Measurements from ENCODE around the gene EFR3B. TPM values are rescaled to one million over a fixed set of nuclear protein-coding genes. Genes with fewer than 3 reads are reported as not detected.

The EFR3B gene
- polyA plus RNA-seq, 1 of the 3 experiments (the other 2 are of a cell fraction) = 1.5 TPM

DNA sequence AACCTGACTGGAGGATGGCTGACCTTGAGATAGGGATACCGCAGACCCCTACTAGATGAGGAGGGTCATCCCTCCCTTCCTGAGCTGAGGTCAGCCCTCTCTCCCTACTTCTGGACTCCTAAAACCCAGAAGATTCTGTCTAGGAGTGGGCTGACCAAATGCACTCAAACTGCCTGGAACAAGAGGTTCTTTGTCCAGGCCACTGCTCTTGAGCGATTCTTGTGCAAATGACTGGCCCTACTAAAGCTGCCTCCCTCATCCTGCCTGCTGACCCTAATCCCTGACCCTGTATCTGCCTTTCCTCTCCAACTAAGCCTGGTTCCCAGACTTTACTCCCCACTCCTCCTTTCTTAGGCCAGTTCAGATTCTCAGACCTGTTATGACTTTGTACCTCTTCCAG is 56.2 kb downstream of the EFR3B start:
- H3K27me3 ChIP-seq (ENCODE audit: insufficient read depth) = no peaks in the 10 kb centered on the region
- peaks cover 3 to 6% of the 10 kb centered on the region in 2 experiments; a peak in 3 of 4 replicates for H3K4me1 ChIP-seq (ENCODE audit: control insufficient read depth in 1 of 2, insufficient read depth in 2 of 2, low read depth in 1 of 2, low read length in 1 of 2)
- no peak overlapping the region for H2AFZ ChIP-seq (ENCODE audit: low read depth)
- 100% methylated on average over 2 of the region's 2 CpGs for WGBS (ENCODE audit: low lambda C conversion rate)
- peaks cover 6% of the 10 kb centered on the region for H3F3A ChIP-seq (replicated peaks; ENCODE audit: insufficient read depth)
- H3K4me3 ChIP-seq (ENCODE audit: low read depth in 2 of 2, low read length in 1 of 2) = no peak overlapping the region
- no peaks in the 10 kb centered on the region for H3K9me2 ChIP-seq
- no peak for TF ChIP-seq REST (IDR thresholded peaks at IDR 0.05; ENCODE audit: low read depth, low read length)
- TF ChIP-seq MXI1 (IDR thresholded peaks at IDR 0.05; ENCODE audit: low read depth, low read length) = no peak
- TF ChIP-seq, protein P1, sequence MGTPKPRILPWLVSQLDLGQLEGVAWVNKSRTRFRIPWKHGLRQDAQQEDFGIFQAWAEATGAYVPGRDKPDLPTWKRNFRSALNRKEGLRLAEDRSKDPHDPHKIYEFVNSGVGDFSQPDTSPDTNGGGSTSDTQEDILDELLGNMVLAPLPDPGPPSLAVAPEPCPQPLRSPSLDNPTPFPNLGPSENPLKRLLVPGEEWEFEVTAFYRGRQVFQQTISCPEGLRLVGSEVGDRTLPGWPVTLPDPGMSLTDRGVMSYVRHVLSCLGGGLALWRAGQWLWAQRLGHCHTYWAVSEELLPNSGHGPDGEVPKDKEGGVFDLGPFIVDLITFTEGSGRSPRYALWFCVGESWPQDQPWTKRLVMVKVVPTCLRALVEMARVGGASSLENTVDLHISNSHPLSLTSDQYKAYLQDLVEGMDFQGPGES (IDR thresholded peaks at IDR 0.05; ENCODE audit: low read depth, low read length) = no peak
- no peak for TF ChIP-seq MAX (IDR thresholded peaks at IDR 0.05; ENCODE audit: low read depth)
- TF ChIP-seq ELF1 (IDR thresholded peaks at IDR 0.05) = no peak
- no peak for TF ChIP-seq RFX5 (IDR thresholded peaks at IDR 0.05; ENCODE audit: low read length)
- TF ChIP-seq JUND (IDR thresholded peaks at IDR 0.05) = no peak
- no peak for TF ChIP-seq FOXM1 (IDR thresholded peaks at IDR 0.05; ENCODE audit: low read depth)
- TF ChIP-seq USF1 (IDR thresholded peaks at IDR 0.05; ENCODE audit: borderline replicate concordance, low read depth) = no peak
- TF ChIP-seq NFIC (IDR thresholded peaks at IDR 0.05; ENCODE audit: borderline replicate concordance) = no peak
- no peak for TF ChIP-seq USF2 (IDR thresholded peaks at IDR 0.05; ENCODE audit: borderline replicate concordance, low read depth, low read length)
- no peak for TF ChIP-seq MEF2A (IDR thresholded peaks at IDR 0.05; ENCODE audit: borderline replicate concordance, low read depth)
- TF ChIP-seq POLR2AphosphoS5 (IDR thresholded peaks at IDR 0.05; ENCODE audit: low read depth, low read length) = no peak
- TF ChIP-seq RAD21 (IDR thresholded peaks at IDR 0.05; ENCODE audit: low read length) = no peak
- TF ChIP-seq, protein P2, sequence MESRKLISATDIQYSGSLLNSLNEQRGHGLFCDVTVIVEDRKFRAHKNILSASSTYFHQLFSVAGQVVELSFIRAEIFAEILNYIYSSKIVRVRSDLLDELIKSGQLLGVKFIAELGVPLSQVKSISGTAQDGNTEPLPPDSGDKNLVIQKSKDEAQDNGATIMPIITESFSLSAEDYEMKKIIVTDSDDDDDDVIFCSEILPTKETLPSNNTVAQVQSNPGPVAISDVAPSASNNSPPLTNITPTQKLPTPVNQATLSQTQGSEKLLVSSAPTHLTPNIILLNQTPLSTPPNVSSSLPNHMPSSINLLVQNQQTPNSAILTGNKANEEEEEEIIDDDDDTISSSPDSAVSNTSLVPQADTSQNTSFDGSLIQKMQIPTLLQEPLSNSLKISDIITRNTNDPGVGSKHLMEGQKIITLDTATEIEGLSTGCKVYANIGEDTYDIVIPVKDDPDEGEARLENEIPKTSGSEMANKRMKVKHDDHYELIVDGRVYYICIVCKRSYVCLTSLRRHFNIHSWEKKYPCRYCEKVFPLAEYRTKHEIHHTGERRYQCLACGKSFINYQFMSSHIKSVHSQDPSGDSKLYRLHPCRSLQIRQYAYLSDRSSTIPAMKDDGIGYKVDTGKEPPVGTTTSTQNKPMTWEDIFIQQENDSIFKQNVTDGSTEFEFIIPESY (IDR thresholded peaks at IDR 0.05; ENCODE audit: borderline replicate concordance, low read depth) = no peak
- ChIA-PET POLR2A (no interaction called here), CTCF (no interaction called here)
- no peak overlapping the region for H3K4me2 ChIP-seq
- no peak for DNase-seq
- H4K20me1 ChIP-seq (ENCODE audit: insufficient read depth) = no peaks in the 10 kb centered on the region
- peaks cover 0 to under 1% of the 10 kb centered on the region in 2 experiments for H3K36me3 ChIP-seq (replicated peaks in 1 of 2; ENCODE audit: control insufficient read depth in 1 of 2, insufficient read depth in 2 of 2, low read length in 1 of 2)
- H3K9ac ChIP-seq = no peak overlapping the region
- no peaks in the 10 kb centered on the region for H3K79me2 ChIP-seq (ENCODE audit: insufficient read depth)
- no peaks in the 10 kb centered on the region for H3K9me3 ChIP-seq
- no peak overlapping the region for H3K27ac ChIP-seq (ENCODE audit: low read depth in 2 of 2, low read length in 1 of 2)

Measured in SK-N-SH (cell line).